ENCODE measurements around the gene C16orf96.

- TF ChIP-seq, protein P1, sequence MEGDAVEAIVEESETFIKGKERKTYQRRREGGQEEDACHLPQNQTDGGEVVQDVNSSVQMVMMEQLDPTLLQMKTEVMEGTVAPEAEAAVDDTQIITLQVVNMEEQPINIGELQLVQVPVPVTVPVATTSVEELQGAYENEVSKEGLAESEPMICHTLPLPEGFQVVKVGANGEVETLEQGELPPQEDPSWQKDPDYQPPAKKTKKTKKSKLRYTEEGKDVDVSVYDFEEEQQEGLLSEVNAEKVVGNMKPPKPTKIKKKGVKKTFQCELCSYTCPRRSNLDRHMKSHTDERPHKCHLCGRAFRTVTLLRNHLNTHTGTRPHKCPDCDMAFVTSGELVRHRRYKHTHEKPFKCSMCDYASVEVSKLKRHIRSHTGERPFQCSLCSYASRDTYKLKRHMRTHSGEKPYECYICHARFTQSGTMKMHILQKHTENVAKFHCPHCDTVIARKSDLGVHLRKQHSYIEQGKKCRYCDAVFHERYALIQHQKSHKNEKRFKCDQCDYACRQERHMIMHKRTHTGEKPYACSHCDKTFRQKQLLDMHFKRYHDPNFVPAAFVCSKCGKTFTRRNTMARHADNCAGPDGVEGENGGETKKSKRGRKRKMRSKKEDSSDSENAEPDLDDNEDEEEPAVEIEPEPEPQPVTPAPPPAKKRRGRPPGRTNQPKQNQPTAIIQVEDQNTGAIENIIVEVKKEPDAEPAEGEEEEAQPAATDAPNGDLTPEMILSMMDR (IDR thresholded peaks at IDR 0.05; ENCODE audit: extremely low read depth in 1 of 2, insufficient read depth in 1 of 2, low read depth in 1 of 2, low read length in 2 of 2) = no peak
- TF ChIP-seq POLR2AphosphoS5 (IDR thresholded peaks at IDR 0.05; ENCODE audit: insufficient read depth, low read depth, low read length) (no peak), JUN (IDR thresholded peaks at IDR 0.05; ENCODE audit: borderline replicate concordance, insufficient read depth, insufficient read length, low read depth) (no peak), EZH2 (IDR thresholded peaks at IDR 0.05; ENCODE audit: borderline replicate concordance, low read depth, low read length, severe bottlenecking) (no peak), MAX (IDR thresholded peaks at IDR 0.05; ENCODE audit: insufficient read depth, insufficient read length) (no peak), POLR2A (IDR thresholded peaks at IDR 0.05; ENCODE audit: low read depth, low read length) (no peak), MYC (IDR thresholded peaks at IDR 0.05; ENCODE audit: low read depth, low read length) (no peak), FOS (IDR thresholded peaks at IDR 0.05; ENCODE audit: borderline replicate concordance, insufficient read depth, low read length) (no peak)
Measured at GRCh38 chr16:4608704-4608980, 52.5 kb downstream of the C16orf96 start.

All from endothelial cell of umbilical vein (primary cell).